ENCODE data around the gene RPS6KL1.
A peak's percentile ranks its signal among the peaks of the same experiment; 100 is the strongest.

Gene RPS6KL1

DNA sequence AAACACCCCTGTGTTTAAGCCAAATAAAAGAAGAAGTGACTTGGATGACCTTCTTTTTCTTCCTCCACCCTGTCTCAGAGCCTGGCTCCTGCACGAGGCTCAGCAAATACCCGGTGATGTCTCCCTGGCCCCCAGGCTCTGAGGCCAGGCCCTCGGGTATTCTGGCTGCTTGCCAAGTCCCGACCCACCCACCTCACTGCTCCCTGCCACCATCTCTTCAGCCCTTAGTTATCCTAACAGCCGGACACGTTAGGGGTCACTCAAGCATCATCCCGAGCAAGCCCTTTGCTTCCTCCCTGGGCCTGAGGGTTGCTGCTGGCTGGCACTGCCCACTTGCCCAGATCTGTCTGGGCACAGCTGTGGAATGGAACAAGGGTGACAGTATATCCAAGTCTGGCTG is 7.2 kb downstream of the RPS6KL1 start:
- Histone ChIP-seq H3K4me3 (ENCODE audit: low read depth, low read length) (no peak overlapping the region), H3K4me1 (no peaks in the 10 kb centered on the region), H3K36me3 (ENCODE audit: control insufficient read depth, insufficient read depth, low read length) (no peaks in the 10 kb centered on the region), H3K27ac (no peak overlapping the region), H3K9ac (no peak overlapping the region), H3K4me2 (ENCODE audit: low read length) (no peak overlapping the region), H3K9me3 (ENCODE audit: control insufficient read depth, low read length) (no peaks in the 10 kb centered on the region), H3K27me3 (ENCODE audit: control insufficient read depth, insufficient read depth, low read length) (no peaks in the 10 kb centered on the region), H3K79me2 (no peaks in the 10 kb centered on the region), H2AFZ (no peak overlapping the region)
- TF ChIP-seq, protein P1, sequence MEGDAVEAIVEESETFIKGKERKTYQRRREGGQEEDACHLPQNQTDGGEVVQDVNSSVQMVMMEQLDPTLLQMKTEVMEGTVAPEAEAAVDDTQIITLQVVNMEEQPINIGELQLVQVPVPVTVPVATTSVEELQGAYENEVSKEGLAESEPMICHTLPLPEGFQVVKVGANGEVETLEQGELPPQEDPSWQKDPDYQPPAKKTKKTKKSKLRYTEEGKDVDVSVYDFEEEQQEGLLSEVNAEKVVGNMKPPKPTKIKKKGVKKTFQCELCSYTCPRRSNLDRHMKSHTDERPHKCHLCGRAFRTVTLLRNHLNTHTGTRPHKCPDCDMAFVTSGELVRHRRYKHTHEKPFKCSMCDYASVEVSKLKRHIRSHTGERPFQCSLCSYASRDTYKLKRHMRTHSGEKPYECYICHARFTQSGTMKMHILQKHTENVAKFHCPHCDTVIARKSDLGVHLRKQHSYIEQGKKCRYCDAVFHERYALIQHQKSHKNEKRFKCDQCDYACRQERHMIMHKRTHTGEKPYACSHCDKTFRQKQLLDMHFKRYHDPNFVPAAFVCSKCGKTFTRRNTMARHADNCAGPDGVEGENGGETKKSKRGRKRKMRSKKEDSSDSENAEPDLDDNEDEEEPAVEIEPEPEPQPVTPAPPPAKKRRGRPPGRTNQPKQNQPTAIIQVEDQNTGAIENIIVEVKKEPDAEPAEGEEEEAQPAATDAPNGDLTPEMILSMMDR (IDR thresholded peaks at IDR 0.05), result no peak

DNA sequence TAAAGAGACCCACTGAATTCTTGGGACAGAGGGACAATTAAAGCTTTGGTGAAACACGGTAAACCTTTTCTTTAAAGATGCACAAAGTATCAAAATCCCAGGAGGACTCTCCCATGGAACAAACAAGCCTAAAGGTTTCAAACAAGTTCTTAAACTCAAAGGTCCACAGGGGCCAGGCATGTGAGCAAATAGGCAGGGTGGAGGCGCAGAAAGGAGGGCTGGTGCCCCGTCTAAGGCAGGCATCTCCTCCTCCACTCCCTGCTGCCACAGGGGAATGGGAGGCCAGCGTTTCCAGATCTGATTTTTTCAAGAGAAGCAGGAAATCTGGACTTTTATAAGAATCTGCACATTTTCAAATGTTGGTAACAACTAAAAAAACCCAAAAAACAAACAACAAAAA is 7.6 kb downstream of the RPS6KL1 start:
- Histone ChIP-seq H2AFZ (no peak overlapping the region), H3K27ac (no peak overlapping the region), H3K9ac (no peak overlapping the region), H3K27me3 (ENCODE audit: control insufficient read depth, insufficient read depth, low read length) (no peaks in the 10 kb centered on the region), H3K9me3 (ENCODE audit: control insufficient read depth, low read length) (no peaks in the 10 kb centered on the region), H3K36me3 (ENCODE audit: control insufficient read depth, insufficient read depth, low read length) (no peaks in the 10 kb centered on the region), H3K79me2 (no peaks in the 10 kb centered on the region), H3K4me3 (ENCODE audit: low read depth, low read length) (no peak overlapping the region), H3K4me2 (ENCODE audit: low read length) (no peak overlapping the region), H3K4me1 (no peaks in the 10 kb centered on the region)
- TF ChIP-seq, protein P1 (IDR thresholded peaks at IDR 0.05), result no peak

DNA sequence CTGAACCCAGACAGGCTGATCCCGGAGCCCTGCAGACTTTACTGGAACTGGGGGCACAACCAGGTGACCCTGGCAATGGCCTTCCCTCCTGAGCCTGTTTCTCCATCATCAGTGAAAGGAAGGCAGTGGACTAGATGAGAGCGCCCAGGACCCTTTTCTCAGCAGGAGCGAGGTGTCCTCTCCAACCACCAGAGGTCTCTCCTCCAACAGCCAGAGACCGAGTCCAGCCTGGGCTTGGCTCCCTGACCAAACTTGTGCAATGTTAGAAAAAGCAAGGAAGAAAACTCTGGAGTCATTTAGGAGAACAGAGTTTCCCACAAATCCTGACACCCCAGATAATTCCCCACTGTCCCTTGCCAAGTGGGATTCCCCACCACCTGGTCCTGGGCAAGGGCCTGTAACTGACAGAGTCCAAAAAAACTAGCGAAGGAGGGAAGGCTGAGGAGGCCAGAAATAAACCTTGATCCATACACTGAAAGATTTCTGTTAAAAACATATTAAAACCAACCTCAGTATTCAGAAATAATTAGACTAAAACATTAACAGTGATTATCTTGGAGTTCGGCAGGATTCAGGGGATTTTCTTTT is 9.0 kb downstream of the RPS6KL1 start:
- H3K4me2 ChIP-seq (ENCODE audit: low read length), result no peak overlapping the region
- H3K27me3 ChIP-seq (ENCODE audit: control insufficient read depth, insufficient read depth, low read length), result no peaks in the 10 kb centered on the region
- no peaks in the 10 kb centered on the region for H3K36me3 ChIP-seq (ENCODE audit: control insufficient read depth, insufficient read depth, low read length)
- TF ChIP-seq, protein P1 (IDR thresholded peaks at IDR 0.05), result peak; percentile 44
- H3K4me3 ChIP-seq (ENCODE audit: low read depth, low read length), result no peak overlapping the region
- H3K9ac ChIP-seq, result no peak overlapping the region
- no peaks in the 10 kb centered on the region for H3K9me3 ChIP-seq (ENCODE audit: control insufficient read depth, low read length)
- no peak overlapping the region for H2AFZ ChIP-seq
- no peaks in the 10 kb centered on the region for H3K4me1 ChIP-seq
- H3K27ac ChIP-seq, result no peak overlapping the region
- no peaks in the 10 kb centered on the region for H3K79me2 ChIP-seq

DNA sequence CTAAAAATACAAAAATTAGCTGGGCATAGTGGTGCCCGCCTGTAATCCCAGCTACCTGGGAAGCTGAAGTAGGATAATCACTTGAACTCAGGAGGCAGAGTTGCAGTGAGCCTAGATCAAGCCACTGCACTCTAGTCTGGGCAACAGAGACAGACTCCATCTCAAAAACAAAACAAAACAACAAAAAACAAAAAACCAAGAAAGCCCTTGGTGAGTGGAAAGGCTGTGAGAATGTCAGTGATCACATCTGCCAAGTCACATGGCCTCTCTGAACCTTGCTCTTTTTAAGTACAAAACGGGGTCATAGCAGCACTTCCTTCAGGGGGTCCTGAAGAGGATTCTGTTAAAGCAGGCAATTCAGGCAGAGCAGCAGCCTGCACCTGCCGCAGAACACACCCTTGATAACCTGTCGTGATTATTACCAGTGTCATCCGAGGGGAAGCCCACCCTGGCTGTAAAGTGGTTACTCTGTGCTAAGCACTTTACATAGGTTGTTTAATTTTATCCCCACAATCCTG is 9.6 kb downstream of the RPS6KL1 start:
- no peak overlapping the region for H3K4me3 ChIP-seq (ENCODE audit: low read depth, low read length)
- H3K27me3 ChIP-seq (ENCODE audit: control insufficient read depth, insufficient read depth, low read length), result no peaks in the 10 kb centered on the region
- TF ChIP-seq, protein P1 (IDR thresholded peaks at IDR 0.05), result no peak
- no peak overlapping the region for H3K27ac ChIP-seq
- H2AFZ ChIP-seq, result no peak overlapping the region
- H3K9me3 ChIP-seq (ENCODE audit: control insufficient read depth, low read length), result no peaks in the 10 kb centered on the region
- no peaks in the 10 kb centered on the region for H3K4me1 ChIP-seq
- H3K79me2 ChIP-seq, result no peaks in the 10 kb centered on the region
- no peak overlapping the region for H3K9ac ChIP-seq
- no peak overlapping the region for H3K4me2 ChIP-seq (ENCODE audit: low read length)
- H3K36me3 ChIP-seq (ENCODE audit: control insufficient read depth, insufficient read depth, low read length), result no peaks in the 10 kb centered on the region

- H3K79me2 ChIP-seq, result no peaks in the 10 kb centered on the region
- TF ChIP-seq, protein P1 (IDR thresholded peaks at IDR 0.05), result no peak
- no peaks in the 10 kb centered on the region for H3K36me3 ChIP-seq (ENCODE audit: control insufficient read depth, insufficient read depth, low read length)
- H3K4me2 ChIP-seq (ENCODE audit: low read length), result no peak overlapping the region
- H3K27ac ChIP-seq, result no peak overlapping the region
- H3K4me3 ChIP-seq (ENCODE audit: low read depth, low read length), result no peak overlapping the region
- no peak overlapping the region for H3K9ac ChIP-seq
- no peaks in the 10 kb centered on the region for H3K9me3 ChIP-seq (ENCODE audit: control insufficient read depth, low read length)
- H2AFZ ChIP-seq, result no peak overlapping the region
- no peaks in the 10 kb centered on the region for H3K4me1 ChIP-seq
- H3K27me3 ChIP-seq (ENCODE audit: control insufficient read depth, insufficient read depth, low read length), result no peaks in the 10 kb centered on the region
Observed at GRCh38 chr14:74912801-74913200, 10.3 kb downstream of the RPS6KL1 start.
